ENCODE data around the gene MCOLN1.

Gene MCOLN1

DNA sequence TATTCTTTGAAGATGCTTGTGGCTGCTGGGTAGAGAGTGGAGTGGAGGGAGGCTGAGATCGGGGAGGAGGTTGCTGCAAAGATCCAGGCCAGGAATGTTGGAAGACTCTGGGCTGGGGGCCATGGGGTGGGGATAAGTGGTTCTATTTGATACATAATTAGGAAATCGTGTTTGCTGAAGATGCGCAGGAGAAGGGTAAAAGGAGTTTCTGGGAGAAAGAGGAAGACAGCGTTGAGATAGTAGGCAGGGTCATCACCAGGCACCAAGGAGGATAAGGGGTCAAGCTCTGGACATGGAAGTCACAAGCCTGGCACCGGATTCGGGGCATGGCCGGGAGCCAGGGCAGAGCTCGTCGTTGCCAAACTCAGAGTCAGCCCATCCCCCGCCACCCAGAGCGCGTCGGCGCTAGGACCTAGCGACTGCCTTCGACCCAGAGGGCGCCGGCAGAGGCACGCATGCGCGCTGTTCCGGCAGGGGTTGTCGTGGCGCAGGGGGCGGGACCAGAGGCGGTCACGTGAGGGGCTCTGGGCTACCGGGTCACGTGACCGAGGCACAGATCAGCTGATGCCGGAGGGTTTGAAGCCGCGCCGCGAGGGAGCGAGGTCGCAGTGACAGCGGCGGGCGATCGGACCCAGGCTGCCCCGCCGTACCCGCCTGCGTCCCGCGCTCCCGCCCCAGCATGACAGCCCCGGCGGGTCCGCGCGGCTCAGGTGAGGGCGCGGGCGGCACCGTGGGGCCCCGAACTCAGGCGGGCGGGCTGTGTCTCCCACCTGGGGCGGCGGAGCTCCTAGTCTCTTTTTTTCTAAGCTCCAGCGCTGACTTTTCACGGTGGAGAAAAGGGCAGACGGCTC, at the start of gene MCOLN1:
Gene MCOLN1 (plus strand): TSS at position 553 of the 851 bp plus-strand sequence. CDS start 127 bp downstream, at position 680.
- peak; percentile 98 for DNase-seq

DNA sequence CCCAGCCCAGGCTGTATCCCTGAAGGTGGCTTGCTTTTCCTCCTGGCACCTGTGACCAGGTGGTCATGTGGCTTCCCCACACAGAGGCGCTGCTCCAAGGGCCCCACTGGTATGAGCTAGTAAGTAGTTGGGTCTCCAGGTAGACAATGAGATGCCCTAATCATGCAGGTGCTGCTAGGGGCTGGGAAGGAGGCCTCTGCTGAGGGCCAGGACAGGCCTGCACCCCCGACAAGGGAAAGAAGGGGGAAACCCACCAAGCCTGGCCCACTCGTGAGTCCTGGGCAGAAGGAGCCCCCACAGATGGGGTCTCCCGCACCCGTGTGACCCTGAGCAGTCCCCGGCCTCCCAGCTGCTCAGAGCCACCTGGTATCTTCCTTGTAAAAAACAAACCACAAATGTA, 46.8 kb upstream of the MCOLN1 start:
- no peak for DNase-seq

DNA sequence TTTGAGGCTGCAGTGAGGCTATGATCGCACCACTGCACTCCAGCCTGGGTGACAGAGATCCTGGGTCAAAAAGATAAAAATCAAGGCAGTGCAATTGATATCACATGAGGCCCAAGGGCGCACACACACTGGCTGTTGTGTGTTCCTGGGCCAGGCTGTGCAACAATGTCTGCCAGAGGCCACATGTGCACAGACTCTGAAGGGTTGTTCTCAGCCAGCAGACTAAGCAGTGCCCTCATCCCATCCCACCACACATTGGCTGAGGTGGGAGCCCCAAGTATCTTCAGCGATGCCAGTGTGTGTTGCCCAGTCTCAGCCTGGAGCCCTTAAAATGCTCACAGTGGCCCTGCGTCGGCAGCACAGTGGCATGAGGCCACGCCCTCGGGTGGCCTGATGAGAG, 46.2 kb upstream of the MCOLN1 start:
- no peak for DNase-seq

DNA sequence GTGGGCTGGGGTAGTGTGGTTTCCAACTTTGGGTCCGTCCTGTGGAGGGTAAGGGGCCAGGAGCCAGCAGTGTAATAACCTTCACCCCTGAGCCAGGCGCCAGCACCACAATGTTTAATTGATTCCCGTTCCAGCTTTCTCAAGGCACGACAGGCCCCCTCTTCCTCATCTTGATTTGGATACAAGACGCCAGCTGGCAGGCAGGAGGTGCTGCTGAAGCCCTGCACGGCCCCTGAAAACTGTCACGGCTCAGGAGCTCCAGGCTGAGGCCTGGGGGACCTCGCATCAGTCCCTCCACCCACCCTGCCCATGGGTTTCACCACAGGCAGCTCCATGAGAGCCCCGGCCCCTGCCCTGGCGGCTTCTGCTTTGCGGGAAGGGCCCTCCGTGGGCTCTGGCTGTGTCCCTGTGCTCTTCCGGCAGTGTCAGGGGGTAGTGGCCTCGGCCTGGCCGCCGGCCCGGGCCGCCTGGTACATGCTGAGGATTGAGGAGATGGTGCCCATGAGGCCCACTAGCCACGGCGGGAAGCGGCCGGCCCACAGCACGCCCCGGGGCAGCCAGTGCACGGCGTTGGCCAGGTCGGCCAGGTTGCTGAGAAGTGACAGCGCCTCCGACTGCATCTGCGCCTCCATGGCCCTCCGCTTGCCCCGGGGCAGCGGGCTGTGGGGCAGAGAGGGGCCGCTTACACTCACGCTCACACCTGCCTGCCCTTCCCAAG, 45.5 kb upstream of the MCOLN1 start:
- DNase-seq, result no peak

DNA sequence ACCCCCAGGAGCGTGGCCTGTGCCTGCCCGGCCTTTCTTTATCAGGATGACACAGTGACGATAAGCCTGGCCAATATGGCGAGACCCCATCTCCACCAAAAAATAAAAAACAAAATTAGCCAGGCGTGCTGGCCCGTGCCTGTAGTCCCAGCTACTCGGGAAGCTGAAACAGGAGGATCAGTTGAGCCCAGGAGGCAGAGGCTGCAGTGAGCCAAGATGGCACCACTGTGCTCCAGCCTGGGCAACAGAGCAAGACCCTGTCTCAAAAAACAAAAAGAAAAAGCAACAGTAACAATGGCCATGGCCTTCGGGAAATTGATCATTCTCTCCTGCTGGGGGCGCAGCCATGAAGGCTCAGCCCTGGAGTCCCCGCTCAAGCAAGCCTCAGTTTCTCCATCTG, 44.7 kb upstream of the MCOLN1 start:
- no peak for DNase-seq

DNA sequence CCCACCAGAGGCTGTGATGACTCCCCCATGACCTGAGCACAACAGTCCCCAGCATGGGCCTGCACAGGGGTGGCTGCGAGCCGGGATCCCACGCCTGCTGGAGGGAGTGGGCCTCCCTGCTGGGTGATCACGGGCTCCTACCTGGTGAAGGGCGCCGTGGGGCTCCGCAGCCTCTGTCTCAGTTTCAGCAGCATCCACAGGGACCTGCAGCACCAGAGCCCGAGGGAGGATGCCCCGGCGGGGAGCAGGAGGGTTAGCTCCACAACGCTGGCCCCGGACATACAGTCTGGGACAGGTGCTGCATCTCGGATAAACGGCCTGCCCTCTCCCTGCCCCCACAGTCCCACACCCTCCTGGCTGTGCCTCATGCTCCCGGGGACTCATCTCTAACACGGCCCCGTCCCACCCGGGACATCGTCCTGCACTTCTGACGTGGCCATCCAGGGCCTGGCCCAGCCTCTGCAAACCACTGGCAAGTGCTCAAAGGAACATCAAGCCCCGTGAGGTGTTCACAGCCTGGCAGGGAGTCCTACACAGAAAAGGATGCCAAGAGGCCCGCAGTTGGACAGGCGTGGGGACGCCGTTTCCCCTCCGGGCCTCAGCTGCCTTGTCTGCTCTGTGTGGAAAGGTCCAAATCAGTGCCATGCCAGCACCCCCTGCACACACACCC, 44.1 kb upstream of the MCOLN1 start:
- DNase-seq, result no peak

DNA sequence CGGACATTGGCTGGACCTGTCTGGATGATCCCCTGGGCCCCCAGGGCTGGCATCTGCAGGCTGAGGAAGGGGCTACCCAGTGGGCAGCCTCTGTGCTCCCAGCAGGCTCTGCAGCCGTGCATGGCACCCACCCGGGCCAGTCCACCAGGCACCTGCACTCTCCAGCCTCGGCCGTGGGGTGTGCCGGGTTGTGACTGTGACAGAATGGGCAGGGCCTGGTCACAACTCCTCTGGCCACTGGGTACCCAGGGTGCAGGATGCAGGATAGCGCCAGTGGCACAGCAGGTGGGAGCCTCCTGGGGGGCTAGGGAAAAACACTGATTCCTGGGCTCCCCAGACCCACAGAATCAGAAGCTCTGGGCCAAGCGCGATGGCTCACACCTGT, 43.6 kb upstream of the MCOLN1 start:
- DNase-seq, result no peak

DNA sequence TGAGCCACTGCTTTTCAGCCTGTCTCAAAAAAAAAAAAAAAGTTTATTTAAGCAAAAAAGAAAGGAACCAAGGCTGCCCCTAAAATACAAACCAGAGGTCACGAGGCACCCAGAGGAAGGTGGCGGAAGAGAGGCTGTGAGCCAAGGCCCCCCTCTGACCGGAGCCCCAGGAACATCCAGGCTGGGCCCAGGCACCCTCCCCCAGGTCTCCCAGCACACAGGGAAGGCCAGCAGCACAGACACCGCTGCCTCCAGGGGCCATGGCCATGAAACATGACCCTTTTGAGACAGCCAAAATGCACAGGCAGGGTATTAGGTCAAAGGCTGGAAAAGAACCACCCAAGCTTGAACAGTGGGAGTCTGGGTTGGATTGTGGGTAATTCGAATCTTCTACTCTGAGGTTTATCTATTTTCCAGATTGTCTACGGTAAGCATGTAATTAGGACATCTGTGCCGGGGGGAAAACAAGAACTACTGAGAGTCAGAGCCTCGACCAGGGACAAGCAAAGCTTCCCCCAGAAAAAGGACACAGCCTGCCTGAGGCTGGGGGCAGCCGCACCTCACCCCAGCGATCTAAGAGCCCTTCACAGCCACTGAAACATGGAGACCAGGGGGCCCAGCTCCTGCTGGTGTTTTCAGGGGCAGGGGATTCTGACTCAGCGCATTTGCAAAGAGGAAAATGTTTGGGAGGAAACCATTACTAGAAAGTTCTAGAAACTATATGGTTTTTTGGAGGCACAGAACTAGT, 42.0 kb upstream of the MCOLN1 start:
- DNase-seq, result peak; percentile 72

DNA sequence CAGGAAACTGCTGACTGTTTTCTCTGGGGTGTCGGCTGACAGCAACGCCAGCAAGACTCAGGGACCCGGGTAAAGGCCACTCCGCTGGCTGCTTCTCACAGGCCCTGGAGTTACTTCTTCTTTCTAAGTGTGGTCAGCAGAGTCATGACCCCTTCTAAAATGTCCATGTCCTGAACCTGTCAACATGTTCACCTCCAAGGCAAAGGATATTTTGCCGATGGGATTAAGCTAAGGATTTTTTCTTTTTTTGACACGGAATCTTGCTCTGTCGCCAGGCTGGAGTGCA, 41.5 kb upstream of the MCOLN1 start:
- DNase-seq, result no peak

DNA sequence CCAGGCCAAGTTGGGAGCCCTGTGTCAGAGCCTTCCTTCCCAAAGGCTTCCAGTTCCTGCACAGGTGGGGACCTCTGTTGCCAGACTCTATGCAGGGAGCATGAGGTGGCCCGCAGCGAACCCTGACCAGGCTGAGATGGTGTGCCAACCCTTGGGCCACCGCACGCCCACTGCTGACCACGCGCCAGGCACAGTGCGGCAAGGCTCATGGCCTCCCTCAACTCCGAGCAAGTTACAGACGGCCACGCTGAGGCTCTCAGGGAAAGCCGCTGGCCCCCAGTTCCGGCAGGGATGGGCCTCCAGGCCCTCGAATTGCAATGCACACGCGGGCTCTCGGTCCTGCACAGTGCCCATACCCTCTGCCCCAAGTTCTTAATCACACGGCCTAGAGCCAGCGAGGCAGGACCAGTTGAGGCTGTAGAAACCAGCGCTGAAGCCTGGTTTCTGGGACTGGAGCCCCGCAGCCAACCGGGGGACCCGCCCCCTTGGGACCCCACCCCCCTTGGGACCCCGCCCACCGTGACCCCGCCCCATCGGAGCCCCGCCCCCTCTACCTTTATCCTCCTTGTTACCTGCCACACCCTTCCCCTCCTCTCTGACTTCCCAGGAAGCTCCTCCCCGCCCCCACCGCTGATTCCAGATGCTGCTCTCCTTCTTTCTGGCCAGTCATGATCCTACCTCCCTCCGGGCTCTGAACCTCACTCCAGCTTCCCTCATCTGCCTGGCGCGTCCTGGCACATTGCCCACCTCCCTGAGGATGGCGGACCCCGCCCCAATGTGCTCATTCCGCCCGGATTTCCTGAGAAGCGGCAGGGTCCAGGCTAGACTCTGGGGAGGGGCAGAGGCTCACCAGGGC, 39.6 kb upstream of the MCOLN1 start:
- peak; percentile 88 for DNase-seq

DNA sequence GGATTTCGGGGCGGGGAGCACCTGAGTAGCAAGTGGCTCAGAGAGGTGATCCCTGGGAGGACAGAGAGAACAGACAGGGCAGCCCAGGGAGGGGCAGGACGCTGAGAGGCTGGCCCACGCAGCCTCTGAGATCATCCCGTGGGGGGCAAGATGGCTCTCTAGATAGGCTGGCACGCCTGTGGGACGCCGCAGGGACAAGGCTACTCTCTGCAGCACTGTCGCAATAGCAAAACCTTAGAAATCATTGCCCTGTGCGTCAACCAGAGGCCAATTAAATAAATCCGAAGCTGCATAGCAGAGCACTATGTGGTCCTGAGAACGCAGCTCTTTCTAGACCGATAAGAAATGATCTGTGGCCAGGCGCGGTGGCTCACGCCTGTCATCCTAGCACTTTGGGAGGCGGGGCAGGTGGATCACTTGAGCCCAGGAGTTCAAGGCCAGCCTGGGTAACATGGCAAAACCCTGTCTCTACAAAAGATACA, 38.7 kb upstream of the MCOLN1 start:
- no peak for DNase-seq

DNA sequence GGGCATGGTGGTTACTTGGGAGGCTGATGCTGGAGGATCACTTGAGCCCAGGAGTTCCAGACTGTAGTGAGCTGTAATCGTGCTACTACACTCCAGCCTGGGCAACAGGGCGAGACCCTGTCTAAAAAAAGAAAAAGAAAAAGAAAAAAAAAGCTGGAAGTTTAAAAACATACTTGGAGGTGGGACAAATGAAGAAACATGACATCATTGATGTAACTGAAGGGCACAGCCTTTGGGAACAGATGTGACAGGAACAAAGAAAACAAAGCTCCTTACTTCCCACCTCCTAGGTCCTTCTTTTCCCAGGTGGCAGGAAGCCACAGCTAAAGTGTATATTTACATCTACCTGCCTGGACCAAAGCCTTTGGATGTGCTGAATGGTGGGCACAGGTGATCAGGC, 35.5 kb upstream of the MCOLN1 start:
- DNase-seq, result no peak

DNA sequence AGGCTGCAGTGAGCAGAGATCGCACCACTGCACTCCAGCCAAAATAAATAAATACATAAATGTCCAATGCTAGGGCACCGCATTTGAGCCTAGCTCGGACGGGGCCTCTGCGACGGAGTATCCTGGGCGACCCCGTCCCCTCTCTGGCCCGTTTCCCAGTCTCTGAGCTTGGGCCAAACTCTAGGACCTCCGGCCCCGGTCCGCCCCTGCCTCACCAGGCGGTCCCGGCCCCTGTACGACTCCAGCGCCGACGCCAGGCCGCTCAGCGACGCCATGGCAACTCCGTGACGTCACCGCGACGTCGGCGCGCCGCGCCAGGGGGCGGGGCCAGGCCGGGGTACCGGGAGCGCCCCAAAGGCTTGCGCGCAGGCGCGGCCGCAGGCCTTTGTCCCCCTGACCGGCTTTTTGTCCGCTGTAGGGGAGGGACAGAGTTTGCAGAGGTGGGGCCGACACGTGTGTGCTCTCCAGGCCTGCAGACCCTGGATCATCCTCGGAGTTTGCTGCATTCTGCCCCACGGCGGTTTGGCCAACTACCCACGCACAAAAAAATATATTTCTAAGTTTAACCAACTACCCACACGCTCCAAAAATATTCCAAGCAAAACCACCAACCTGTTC, 33.6 kb upstream of the MCOLN1 start, which contains the start of gene PEX11G:
Gene PEX11G (minus strand): TSS at position 300 of the 618 bp plus-strand sequence. CDS start 25 bp downstream, at position 275.
- DNase-seq, result peak; percentile 87

DNA sequence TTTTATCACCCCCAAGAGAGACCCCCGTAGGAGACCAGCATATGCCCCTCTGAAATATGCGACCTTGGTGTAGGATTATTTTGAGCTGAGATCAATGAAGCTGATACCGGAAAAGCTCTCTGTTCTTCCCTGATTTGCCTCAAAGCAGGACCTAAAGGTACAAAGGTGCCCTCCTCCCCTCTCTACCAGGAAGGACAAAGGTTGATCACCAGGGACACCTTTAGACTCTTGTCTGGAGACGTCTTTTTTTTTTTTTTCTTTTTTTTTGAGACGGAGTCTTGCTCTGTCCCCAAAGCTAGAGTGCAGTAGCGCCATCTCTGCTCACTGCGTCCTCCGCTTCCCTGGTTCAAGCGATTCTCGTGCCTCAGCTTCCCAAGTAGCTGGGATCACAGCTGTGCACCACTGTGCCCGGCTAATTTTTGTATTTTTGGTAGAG, 32.8 kb upstream of the MCOLN1 start:
- no peak for DNase-seq

DNA sequence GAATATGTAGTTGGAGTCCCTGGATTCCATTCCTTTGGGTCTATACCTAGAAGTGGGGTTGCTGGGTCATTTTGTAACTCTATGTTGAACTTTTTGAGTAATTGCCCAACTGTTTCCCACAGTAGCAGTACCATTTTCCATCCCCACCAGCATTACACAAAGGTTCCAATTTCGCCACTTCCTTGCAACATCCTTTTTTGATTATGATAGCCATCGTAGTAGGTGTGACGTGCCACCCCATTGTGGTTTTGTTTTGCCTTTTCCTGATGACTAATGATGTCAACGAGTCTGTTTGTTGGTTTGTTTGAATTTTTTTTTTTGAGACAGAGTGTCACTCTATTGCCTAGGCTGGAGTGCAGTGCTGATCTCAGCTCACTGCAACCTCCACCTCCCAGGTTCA, 30.3 kb upstream of the MCOLN1 start:
- DNase-seq, result no peak

DNA sequence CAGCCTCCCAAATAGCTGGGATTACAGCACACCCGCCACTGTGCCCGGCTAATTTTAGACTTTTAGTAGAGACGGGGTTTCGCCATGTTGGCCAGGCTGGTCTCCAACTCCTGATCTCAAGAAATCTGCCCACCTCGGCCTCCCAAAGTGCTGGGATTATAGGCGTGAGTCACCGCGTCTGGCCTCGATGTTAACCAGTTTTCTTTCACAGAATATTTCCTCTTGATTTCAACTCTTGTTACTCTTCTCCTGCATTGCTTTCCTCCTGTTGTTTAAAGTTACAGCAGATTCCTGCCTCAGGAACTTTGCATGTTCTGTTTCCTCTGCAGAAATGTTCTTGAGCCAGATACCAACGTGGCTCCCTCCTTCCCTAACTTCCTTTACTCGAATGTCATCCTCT, 29.9 kb upstream of the MCOLN1 start:
- DNase-seq, result no peak

DNA sequence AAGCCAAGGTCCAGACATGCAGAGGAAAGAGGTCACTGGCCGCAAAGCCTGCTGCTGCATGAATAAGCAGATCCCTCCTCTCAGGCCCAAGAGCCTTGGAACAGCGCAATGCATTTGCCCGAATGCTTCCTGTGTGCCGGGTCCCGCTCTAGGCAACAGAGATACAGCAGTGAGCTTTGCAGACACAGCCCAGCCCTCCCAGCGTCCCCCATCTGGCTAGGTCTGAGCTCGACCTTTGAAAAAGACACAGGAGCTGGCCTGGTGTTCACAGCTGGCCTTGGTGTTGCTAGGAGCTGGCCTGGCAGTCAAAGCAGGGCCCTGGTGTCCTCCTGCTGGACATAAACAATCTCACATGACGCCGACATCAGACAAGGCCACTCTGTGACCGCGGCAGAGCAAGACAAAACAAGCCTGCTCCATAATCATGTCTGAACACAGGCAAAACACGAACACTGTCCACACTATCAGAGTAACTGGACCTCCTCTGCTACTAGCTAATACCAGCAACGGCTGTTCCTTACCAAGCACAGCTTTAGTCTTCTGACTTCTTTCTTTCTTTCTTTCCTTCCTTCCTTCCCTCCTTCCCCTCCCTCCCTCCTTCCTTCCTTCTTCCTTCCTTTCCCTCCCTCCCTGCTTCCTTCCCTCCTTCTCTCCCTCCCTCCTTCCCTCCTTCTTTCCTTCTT, 27.9 kb upstream of the MCOLN1 start:
- peak; percentile 80 for DNase-seq

DNA sequence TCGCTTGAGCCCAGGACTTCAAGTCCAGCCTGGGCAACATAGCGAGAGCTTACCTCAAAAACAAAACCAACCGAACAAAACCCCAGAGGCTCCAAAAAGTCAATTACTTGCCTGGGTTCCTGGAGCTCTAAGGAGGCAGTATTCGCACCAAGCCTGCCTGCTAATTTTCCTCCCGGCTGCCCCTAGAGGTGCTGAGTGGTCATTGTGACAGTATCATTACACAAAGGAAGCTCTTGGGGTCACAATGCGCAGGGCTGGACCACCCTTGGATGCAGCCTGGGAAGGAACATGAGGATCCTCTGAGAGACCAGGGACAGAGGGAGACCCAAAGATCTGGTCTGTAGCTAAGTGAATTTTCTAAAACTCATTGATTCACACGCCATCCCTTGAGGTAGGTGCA, 25.1 kb upstream of the MCOLN1 start:
- DNase-seq, result no peak

DNA sequence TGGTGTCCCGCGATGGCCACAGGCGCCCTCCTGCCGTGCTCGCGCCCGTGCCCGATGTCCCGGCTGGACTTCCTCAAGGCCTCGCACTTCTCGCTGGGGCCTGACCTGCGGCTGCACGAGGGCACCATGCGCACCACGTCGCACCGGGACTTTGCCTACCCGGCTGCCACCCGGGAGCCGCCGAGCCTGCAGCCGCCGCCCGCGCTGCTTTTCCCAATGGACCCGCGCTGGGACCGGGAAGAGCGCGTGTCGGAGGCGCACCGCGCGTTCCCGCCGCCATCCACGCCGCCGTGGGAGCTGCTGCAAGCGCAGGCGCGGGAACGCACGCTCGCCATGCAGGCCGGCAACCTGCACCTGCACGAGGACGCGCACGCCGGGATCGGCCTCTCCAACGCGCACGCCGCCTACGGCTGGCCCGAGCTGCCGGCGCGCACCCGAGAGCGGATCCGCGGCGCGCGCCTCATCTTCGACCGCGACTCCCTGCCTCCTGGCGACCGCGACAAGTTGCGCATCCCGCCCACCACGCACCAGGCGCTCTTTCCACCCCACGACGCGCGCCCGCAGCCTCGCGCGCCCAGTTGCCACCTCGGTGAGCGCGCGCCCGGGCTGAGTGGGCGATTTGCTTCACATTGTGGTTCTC, 21.5 kb upstream of the MCOLN1 start:
- DNase-seq, result peak; percentile 79

DNA sequence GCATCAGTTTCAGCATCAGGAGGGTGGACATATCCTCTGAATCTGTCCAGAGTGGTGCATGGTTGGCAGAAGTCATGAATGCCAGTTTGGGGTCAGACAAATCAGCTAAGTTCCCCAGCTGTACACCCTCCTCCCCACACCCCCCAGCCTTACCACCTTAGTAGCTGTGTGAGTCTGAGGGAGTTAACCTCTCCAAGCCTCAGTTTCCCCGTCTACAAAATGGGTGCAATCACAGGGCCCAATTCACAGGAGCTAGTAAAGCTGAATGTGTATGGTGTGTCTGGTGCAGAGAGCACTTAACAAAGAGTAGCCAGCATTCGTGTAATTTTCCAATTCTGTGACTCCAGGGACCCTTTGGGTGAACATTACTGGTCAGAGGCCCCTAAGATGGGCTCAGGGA, 19.9 kb upstream of the MCOLN1 start:
- no peak for DNase-seq

Measured in islet precursor cell (in vitro differentiated cells).